HTR-8/SVneo (cell line): Measurements from ENCODE around the gene TMEM154.

Experiments used
- DNase-seq: peaks from one replicate; pipeline ENCODE4 v3.0.0; 2011; ENCODE audit warnings: low spot score, mixed read lengths; ENCODE audit not compliant: insufficient read length
- FAIRE-seq: peaks from 2 replicates; lab custom pipeline; 2011; peaks lifted over from hg19 to GRCh38; lab: Jason Lieb, UNC

Gene TMEM154

DNA sequence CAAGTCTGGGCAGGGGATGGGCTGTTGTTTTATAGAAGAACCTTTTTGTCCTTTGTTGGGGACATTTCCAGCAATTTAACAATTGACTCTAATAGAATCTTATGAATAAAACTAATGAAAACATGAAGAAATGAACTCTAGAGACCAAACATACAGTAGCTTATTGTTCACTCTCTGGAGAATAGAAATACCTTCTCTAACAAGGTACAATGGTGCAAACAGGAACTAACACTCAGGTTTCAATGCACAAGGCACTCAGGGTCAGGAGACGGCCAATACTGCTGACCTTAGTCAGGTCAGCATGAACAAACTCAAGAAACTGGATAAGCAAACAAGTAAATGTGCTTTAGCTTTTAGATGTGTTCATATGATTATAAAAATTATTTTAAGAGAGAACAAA, 104.3 kb downstream of the TMEM154 start:
- FAIRE-seq: no peak
- no peak for DNase-seq

DNA sequence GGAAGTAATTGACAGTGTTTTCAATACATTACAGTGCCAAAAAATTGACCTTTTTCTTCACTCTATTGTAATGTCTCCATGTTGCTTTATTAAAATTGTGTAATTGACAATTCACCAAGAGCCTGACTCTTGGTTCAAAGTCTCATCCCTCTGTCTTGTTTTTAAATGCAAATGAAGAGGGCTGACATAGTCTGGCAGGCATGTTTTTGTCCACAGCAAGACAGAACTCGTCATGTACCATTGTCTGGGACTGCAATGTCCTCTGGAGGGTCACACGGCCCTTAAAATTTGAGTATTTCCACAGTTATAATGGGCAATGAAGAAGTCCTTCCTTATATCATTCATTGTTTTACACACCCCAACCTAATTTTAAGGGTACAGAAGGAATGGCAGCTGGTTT, 105.9 kb downstream of the TMEM154 start:
- DNase-seq: no peak
- FAIRE-seq: no peak

DNA sequence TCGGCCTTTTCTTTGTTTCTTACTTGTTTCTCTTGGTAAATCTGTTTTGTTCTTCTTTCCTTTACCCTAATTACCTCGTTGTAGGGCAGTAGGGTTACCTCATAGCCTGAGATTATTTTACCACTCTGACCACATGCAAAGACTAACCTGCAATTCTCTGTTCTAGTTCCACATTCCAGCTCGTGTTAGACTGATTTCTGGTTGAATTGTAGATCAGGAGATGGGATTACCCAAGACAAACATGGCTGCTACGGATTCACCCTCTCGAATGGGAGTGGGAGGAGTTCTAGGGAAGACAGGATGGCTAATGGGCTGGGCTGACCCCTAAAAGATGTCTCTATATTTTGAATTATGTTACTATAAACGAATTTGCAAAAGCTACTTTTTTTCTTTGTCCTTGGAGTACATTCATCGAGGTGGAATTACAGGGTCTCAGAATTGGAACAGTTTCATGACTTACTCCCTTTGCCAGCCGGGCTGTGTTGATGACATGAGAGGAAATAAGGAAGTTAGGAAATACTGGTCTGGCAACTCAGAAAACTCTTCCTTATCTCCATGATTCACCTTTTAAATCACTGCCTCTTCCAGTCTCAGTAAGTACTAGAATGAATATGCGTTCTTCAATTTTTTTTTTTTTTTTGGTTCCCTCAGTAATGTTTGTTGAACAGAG, 107.2 kb downstream of the TMEM154 start:
- FAIRE-seq (no peak), DNase-seq (no peak)

GRCh38 chr4:152571770-152572169, 108.0 kb downstream of the TMEM154 start:
- DNase-seq (no peak), FAIRE-seq (no peak)

GRCh38 chr4:152571296-152571695, 108.5 kb downstream of the TMEM154 start:
- FAIRE-seq: no peak
- no peak for DNase-seq
